ENCODE data around the gene ST7.
A peak's percentile ranks its signal among the peaks of the same experiment; 100 is the strongest.

Gene ST7

GRCh38 chr7:116949941-116950801 is 3.1 kb upstream of the ST7 start:
- peaks cover 0 to 7% (median 0%) of the 10 kb centered on the region in 11 experiments; a peak in 2 of 22 replicates for H4K20me1 ChIP-seq
- H3K9me3 ChIP-seq (replicated peaks in 1 of 11): no peaks in the 10 kb centered on the region
- no peak overlapping the region for H3K4me2 ChIP-seq
- H3K27me3 ChIP-seq: peaks cover 0 to 8% (median 0%) of the 10 kb centered on the region in 11 experiments; a peak in 4 of 22 replicates
- H3K36me3 ChIP-seq: no peaks in the 10 kb centered on the region
- H3K4me3 ChIP-seq: no peak overlapping the region
- no peak overlapping the region for H3K9ac ChIP-seq
- no peak overlapping the region for H3K27ac ChIP-seq
- no peak for TF ChIP-seq Cebpa-rat (IDR thresholded peaks at IDR 0.05)
- H3K4me1 ChIP-seq: peaks cover 10 to 16% (median 14%) of the 10 kb centered on the region in 10 experiments

- Histone ChIP-seq H4K20me1 (peaks cover 0 to 13% (median 0%) of the 10 kb centered on the region in 11 experiments; a peak in 6 of 22 replicates), H3K4me2 (no peak overlapping the region), H3K4me3 (no peak overlapping the region), H3K9me3 (replicated peaks in 1 of 11) (no peaks in the 10 kb centered on the region), H3K9ac (no peak overlapping the region), H3K27ac (no peak overlapping the region), H3K27me3 (peaks cover 0 to 10% (median 0%) of the 10 kb centered on the region in 11 experiments; a peak in 4 of 22 replicates), H3K36me3 (no peaks in the 10 kb centered on the region), H3K4me1 (peaks cover 12 to 19% (median 16%) of the 10 kb centered on the region in 10 experiments)
- no peak for TF ChIP-seq Cebpa-rat (IDR thresholded peaks at IDR 0.05)
These were observed 2.4 kb upstream of the ST7 start for GRCh38 chr7:116950889-116951351.

DNA sequence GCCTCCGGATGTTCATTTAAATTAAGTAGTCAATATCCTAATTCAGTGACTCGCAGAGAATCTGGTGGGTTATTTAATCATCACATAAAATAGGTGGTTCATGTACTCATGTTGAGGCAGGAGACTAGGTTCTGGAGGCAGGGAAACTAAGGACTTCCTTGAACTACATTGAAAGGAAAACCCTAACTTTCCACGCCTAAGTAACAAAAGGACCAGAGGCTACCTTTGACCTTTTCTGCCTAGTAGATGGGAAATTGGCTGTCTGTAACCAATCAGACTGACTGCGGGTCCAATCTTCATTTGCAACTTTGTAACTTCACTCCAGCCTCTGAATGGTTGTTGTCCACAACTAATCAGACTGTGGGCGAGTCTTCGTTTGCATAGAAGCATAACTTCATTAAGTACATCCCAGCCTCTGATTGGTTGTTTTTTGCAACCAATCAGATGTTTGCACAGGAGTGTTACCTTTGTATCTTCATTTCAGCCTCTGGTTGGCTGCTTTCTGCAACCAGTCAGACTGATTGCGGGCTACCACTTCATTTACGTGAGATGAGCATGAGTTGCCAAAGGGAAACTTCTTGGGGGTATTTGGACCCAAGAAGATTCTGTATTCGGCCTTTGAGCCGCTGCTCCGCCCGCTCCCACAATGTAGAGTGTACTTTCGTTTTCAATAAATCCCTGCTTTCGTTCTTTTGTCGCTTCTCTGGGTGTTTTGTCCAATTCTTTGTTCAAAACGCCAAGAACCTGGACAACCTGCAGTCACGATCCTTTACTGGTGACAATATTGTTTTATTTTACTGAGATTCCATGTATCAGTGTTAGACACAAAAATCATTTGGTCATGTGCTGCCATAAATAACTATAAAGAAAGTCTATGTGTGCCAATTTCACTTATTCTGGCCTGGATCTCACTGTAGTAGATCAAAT is 1.7 kb upstream of the ST7 start:
- peaks cover 12 to 25% (median 16%) of the 10 kb centered on the region in 10 experiments for H3K4me1 ChIP-seq
- H3K36me3 ChIP-seq: no peaks in the 10 kb centered on the region
- no peak overlapping the region for H3K4me2 ChIP-seq
- H3K27me3 ChIP-seq: peaks cover 0 to 15% (median 0%) of the 10 kb centered on the region in 11 experiments; a peak in 5 of 22 replicates
- H3K27ac ChIP-seq: no peak overlapping the region
- no peak overlapping the region for H3K9ac ChIP-seq
- TF ChIP-seq Cebpa-rat (IDR thresholded peaks at IDR 0.05): no peak
- peaks cover 0 to 20% (median 0%) of the 10 kb centered on the region in 11 experiments; a peak in 8 of 22 replicates for H4K20me1 ChIP-seq
- H3K9me3 ChIP-seq (replicated peaks in 1 of 11): no peaks in the 10 kb centered on the region
- H3K4me3 ChIP-seq: no peak overlapping the region

- Histone ChIP-seq H3K4me3 (peak overlapping the region; percentile 73 to 94 (median 88)), H3K4me2 (peak overlapping the region; percentile 62 to 90 (median 85)), H3K27ac (peak overlapping the region; percentile 84 to 96 (median 92); a peak in 21 of 22 replicates), H3K36me3 (no peaks in the 10 kb centered on the region), H3K4me1 (peaks cover 12 to 25% (median 16%) of the 10 kb centered on the region in 10 experiments), H3K9me3 (replicated peaks in 1 of 11) (no peaks in the 10 kb centered on the region), H4K20me1 (peaks cover 0 to 30% (median 2%) of the 10 kb centered on the region in 11 experiments; a peak in 9 of 22 replicates), H3K9ac (peak overlapping the region; percentile 85 to 97 (median 94)), H3K27me3 (peaks cover 0 to 15% (median 0%) of the 10 kb centered on the region in 11 experiments; a peak in 5 of 22 replicates)
- TF ChIP-seq Cebpa-rat (IDR thresholded peaks at IDR 0.05): no peak
These were observed 498 bp upstream of the ST7 start for GRCh38 chr7:116952635-116953371.

GRCh38 chr7:116953906-116954838 is 871 bp downstream of the ST7 start:
- Histone ChIP-seq H3K4me2 (peak overlapping the region; percentile 62 to 90 (median 85)), H3K4me3 (peak overlapping the region; percentile 73 to 94 (median 88)), H3K27me3 (peaks cover 0 to 15% (median 0%) of the 10 kb centered on the region in 11 experiments; a peak in 5 of 22 replicates), H3K9me3 (replicated peaks in 1 of 11) (no peaks in the 10 kb centered on the region), H3K27ac (peak overlapping the region; percentile 84 to 96 (median 92)), H3K36me3 (no peaks in the 10 kb centered on the region), H3K9ac (peak overlapping the region; percentile 85 to 97 (median 94)), H3K4me1 (peaks cover 12 to 25% (median 16%) of the 10 kb centered on the region in 10 experiments), H4K20me1 (peaks cover 0 to 38% (median 10%) of the 10 kb centered on the region in 11 experiments; a peak in 10 of 22 replicates)
- TF ChIP-seq Cebpa-rat (IDR thresholded peaks at IDR 0.05): no peak

DNA sequence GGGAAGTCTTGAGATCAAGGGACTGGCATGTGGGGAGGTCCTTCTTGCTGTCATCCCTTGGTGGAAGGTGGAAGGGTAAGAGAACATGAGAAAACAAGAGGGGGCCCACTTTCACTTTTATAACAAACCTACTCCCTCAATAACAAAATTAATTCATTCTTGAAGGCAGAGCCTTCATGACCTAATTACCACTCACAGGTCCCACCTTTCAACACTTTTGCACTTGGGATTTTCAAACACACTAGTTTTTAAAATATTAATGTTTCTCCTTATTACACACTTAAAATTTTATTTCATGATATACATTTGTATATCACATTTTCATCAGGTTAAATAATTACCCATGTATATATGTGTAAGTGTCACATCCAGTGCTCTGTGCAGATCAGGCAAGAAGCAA is 2.0 kb downstream of the ST7 start:
- no peak overlapping the region for H3K27ac ChIP-seq

GRCh38 chr7:116955801-116956476 is 2.6 kb downstream of the ST7 start:
- Histone ChIP-seq H3K27me3 (peaks cover 0 to 15% (median 0%) of the 10 kb centered on the region in 11 experiments; a peak in 5 of 22 replicates), H3K9ac (peak overlapping the region in 1 of 11 experiments; percentile 1; a peak in 1 of 22 replicates), H3K27ac (no peak overlapping the region), H3K4me2 (peak overlapping the region in 3 of 11 experiments; percentile 1 to 62 (median 8); a peak in 3 of 22 replicates), H3K4me1 (peaks cover 12 to 25% (median 16%) of the 10 kb centered on the region in 10 experiments), H3K9me3 (replicated peaks in 1 of 11) (no peaks in the 10 kb centered on the region), H3K36me3 (no peaks in the 10 kb centered on the region), H3K4me3 (no peak overlapping the region), H4K20me1 (peaks cover 0 to 45% (median 10%) of the 10 kb centered on the region in 11 experiments; a peak in 10 of 22 replicates)
- no peak for TF ChIP-seq Cebpa-rat (IDR thresholded peaks at IDR 0.05)

More for the DNA sequence above, 2.0 kb downstream of the ST7 start:
- Histone ChIP-seq H3K27me3 (peaks cover 0 to 15% (median 0%) of the 10 kb centered on the region in 11 experiments; a peak in 5 of 22 replicates), H3K36me3 (no peaks in the 10 kb centered on the region), H3K4me3 (peak overlapping the region in 2 of 10 experiments; percentile 87 to 90; a peak in 2 of 20 replicates), H3K4me1 (peaks cover 12 to 25% (median 16%) of the 10 kb centered on the region in 10 experiments), H3K9me3 (replicated peaks in 1 of 11) (no peaks in the 10 kb centered on the region), H3K9ac (no peak overlapping the region), H3K4me2 (peak overlapping the region; percentile 62 to 90 (median 85)), H4K20me1 (peaks cover 0 to 43% (median 10%) of the 10 kb centered on the region in 11 experiments; a peak in 10 of 22 replicates)
- no peak for TF ChIP-seq Cebpa-rat (IDR thresholded peaks at IDR 0.05)
